Breast epithelium (tissue), 3 donors: ENCODE measurements around the gene PIM3.

Experiments
- CTCF ChIP-seq, 3 donors: fragments of 450-650 bp; IDR thresholded peaks; one replicate each; pipeline ENCODE4 v1.5.1; 2016 to 2017; ENCODE audit warnings: antibody characterized with exemption in 3 of 3, mild to moderate bottlenecking in 3 of 3, moderate library complexity in 3 of 3
- POLR2A ChIP-seq: fragments of 450-650 bp; IDR thresholded peaks from one replicate; pipeline ENCODE4 v1.6.1; 2016; ENCODE audit warnings: antibody characterized with exemption, mild to moderate bottlenecking, moderate library complexity
- POLR2AphosphoS5 ChIP-seq, 3 donors: sonication (generic); formaldehyde crosslinking; IDR thresholded peaks; one replicate each; pipeline ENCODE4 v1.6.1; 2017; ENCODE audit warnings: antibody characterized with exemption in 3 of 3

- TF ChIP-seq CTCF (IDR thresholded peaks at IDR 0.05) (no peak), POLR2A (no peak), POLR2AphosphoS5 (IDR thresholded peaks at IDR 0.05) (no peak)
Measured at GRCh38 chr22:50009765-50010675, 49.4 kb downstream of the PIM3 start.
